ENCODE results near the gene PAX9. TPM values are rescaled to one million over a fixed set of nuclear protein-coding genes. Genes with fewer than 3 reads are reported as not detected.

The PAX9 gene
- total and polyA plus RNA-seq, 9 of the 15 experiments (the other 6 are each of a cell fraction or from before 2014, with no cell fraction given) = 0.87 to 2.4 (median 1.3) TPM

DNA sequence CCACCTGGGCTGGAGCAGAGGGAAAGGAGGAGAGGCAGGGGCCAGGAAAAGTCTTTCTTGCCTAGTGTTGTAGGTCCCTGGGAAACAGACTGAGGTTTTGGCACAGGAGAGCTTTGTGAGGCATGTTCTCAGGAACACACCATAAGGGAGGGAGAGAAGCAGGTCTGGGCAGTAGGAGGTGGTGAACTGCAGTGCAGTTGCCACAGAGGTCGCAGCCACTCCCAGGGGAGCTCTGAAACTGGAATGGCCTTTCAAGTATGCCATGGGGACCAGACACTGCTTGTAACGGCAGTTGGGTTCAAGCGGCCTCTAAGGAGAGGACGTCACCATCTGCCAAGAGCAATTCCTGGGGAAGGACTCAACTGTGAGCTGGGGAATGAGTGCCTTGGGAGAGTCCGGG, 43.8 kb upstream of the PAX9 start:
- Histone ChIP-seq H3K27ac (ENCODE audit: extremely low read depth, low read depth, low read length) (no peak overlapping the region), H3K9me3 (replicated peaks; ENCODE audit: control insufficient read depth, insufficient read depth, low read depth, low read length) (no peaks in the 10 kb centered on the region), H3K36me3 (ENCODE audit: control insufficient read depth, insufficient read depth, low read length) (no peaks in the 10 kb centered on the region), H4K20me1 (replicated peaks; ENCODE audit: control insufficient read depth, insufficient read depth, low read length) (no peaks in the 10 kb centered on the region), H3K4me1 (replicated peaks in 1 of 2; ENCODE audit: control insufficient read depth in 2 of 2, insufficient read depth in 2 of 2, low read length in 2 of 2) (no peaks in the 10 kb centered on the region), H3K79me2 (ENCODE audit: control insufficient read depth, insufficient read depth, low read length) (no peaks in the 10 kb centered on the region), H3K27me3 (ENCODE audit: control insufficient read depth in 2 of 2, insufficient read depth in 2 of 2, low read length in 2 of 2) (no peaks in the 10 kb centered on the region), H3K9ac (ENCODE audit: insufficient read depth in 1 of 2, low read depth in 2 of 2, low read length in 2 of 2) (no peak overlapping the region), H3K4me2 (ENCODE audit: insufficient read depth, low read length) (no peak overlapping the region), H3K9me1 (ENCODE audit: control insufficient read depth, insufficient read depth, low read length) (no peaks in the 10 kb centered on the region), H3K4me3 (no peak overlapping the region), H2AFZ (ENCODE audit: low read depth, low read length) (no peak overlapping the region)
- in situ Hi-C loops (cut with MboI) (no loop called here), intact Hi-C loops (cut with micrococcal nuclease) (no loop called here)
- no peak for FAIRE-seq
- ATAC-seq = no peak; the same call in 2 of the 3 replicates
- CTCF ChIA-PET (ENCODE audit: low intra/inter-chr PET ratio) = no interaction called here
- TF ChIP-seq NONO (IDR thresholded peaks at IDR 0.05; ENCODE audit: low read depth in 2 of 2, low read length in 1 of 2) = no peak
- 6% methylated on average over 5 of the region's 5 CpGs for WGBS (ENCODE audit: insufficient coverage, low coverage, missing lambda C conversion rate)
- DNase-seq (ENCODE audit: extremely low read depth in 1 of 4, low spot score in 3 of 4) = no peak
- POLR2A ChIA-PET = interaction anchor here (0.6 to 1.2 kb wide), 2 partner anchors 14 to 22 kb away, joined by 3 read pairs; no protein-coding TSS in a partner anchor
- no TSS peak for BruUV-seq (replicated peaks)

DNA sequence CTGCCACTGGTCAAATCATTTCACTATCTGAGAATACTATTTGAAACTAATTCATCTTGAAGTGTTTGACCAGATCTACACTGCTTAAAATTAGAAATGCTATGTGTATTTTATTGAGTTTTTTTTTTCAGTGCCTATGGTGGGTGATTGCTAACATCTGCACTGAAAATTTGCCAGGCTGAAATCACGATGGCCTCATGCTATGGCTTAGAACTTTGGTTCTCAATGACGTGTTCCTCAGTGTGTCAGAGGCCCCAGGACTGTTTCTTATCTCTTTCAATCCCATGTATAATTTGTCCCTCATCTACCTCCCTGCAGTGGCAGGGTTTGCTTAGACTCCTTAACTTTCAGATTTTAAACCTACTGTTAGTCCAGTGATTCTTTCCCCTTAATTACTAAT, 43.0 kb upstream of the PAX9 start:
- ChIA-PET CTCF (ENCODE audit: low intra/inter-chr PET ratio) (no interaction called here), POLR2A (interaction anchor here (1.2 kb wide), 1 partner anchor 13 kb away, joined by 3 read pairs; no protein-coding TSS in a partner anchor)
- H2AFZ ChIP-seq (ENCODE audit: low read depth, low read length) = no peak overlapping the region
- TF ChIP-seq MEIS2 (IDR thresholded peaks at IDR 0.05; ENCODE audit: partially characterized antibody) (no peak), NFE2L1 (tag; IDR thresholded peaks at IDR 0.05; ENCODE audit: borderline replicate concordance, low read depth) (no peak), PTBP1 (IDR thresholded peaks at IDR 0.05; ENCODE audit: low read depth, low read length) (no peak), FOS (IDR thresholded peaks at IDR 0.05; ENCODE audit: extremely low read depth, insufficient read length) (no peak), TOE1 (IDR thresholded peaks at IDR 0.05; ENCODE audit: borderline replicate concordance) (no peak), TOE1 (CRISPR knock-in tag; IDR thresholded peaks at IDR 0.05; ENCODE audit: borderline replicate concordance, low read depth) (no peak), NBN (IDR thresholded peaks at IDR 0.05; ENCODE audit: low read depth) (no peak), MED1 (CRISPR knock-in tag; IDR thresholded peaks at IDR 0.05; ENCODE audit: borderline replicate concordance) (no peak), ADNP (tag; IDR thresholded peaks at IDR 0.05) (no peak)
- TF ChIP-seq, protein P1, sequence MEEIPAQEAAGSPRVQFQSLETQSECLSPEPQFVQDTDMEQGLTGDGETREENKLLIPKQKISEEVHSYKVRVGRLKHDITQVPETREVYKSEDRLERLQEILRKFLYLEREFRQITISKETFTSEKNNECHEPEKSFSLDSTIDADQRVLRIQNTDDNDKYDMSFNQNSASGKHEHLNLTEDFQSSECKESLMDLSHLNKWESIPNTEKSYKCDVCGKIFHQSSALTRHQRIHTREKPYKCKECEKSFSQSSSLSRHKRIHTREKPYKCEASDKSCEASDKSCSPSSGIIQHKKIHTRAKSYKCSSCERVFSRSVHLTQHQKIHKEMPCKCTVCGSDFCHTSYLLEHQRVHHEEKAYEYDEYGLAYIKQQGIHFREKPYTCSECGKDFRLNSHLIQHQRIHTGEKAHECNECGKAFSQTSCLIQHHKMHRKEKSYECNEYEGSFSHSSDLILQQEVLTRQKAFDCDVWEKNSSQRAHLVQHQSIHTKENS (CRISPR knock-in tag; IDR thresholded peaks at IDR 0.05) = no peak
- TF ChIP-seq, protein P2, sequence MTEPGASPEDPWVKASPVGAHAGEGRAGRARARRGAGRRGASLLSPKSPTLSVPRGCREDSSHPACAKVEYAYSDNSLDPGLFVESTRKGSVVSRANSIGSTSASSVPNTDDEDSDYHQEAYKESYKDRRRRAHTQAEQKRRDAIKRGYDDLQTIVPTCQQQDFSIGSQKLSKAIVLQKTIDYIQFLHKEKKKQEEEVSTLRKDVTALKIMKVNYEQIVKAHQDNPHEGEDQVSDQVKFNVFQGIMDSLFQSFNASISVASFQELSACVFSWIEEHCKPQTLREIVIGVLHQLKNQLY (CRISPR knock-in tag; conservative IDR thresholded peaks at IDR 0.05) = no peak

More for the DNA sequence above, 43.0 kb upstream of the PAX9 start:
- DNase-seq (ENCODE audit: extremely low read depth in 1 of 4, low spot score in 3 of 4) = no peak
- H3K27ac ChIP-seq (ENCODE audit: extremely low read depth, low read depth, low read length) = no peak overlapping the region
- no peak overlapping the region for H3K9ac ChIP-seq (ENCODE audit: insufficient read depth in 1 of 2, low read depth in 2 of 2, low read length in 2 of 2)
- no peaks in the 10 kb centered on the region for H3K27me3 ChIP-seq (ENCODE audit: control insufficient read depth in 2 of 2, insufficient read depth in 2 of 2, low read length in 2 of 2)
- H3K9me3 ChIP-seq (replicated peaks; ENCODE audit: control insufficient read depth, insufficient read depth, low read depth, low read length) = no peaks in the 10 kb centered on the region
- no peaks in the 10 kb centered on the region for H4K20me1 ChIP-seq (replicated peaks; ENCODE audit: control insufficient read depth, insufficient read depth, low read length)
- no peaks in the 10 kb centered on the region for H3K4me1 ChIP-seq (replicated peaks in 1 of 2; ENCODE audit: control insufficient read depth in 2 of 2, insufficient read depth in 2 of 2, low read length in 2 of 2)
- in situ Hi-C loops (cut with MboI) = no loop called here
- FAIRE-seq = no peak
- no TSS peak for BruUV-seq (replicated peaks)
- 0% methylated on average over 2 of the region's 2 CpGs for WGBS (ENCODE audit: insufficient coverage, low coverage, missing lambda C conversion rate)
- no peaks in the 10 kb centered on the region for H3K9me1 ChIP-seq (ENCODE audit: control insufficient read depth, insufficient read depth, low read length)
- no peak for ATAC-seq
- H3K36me3 ChIP-seq (ENCODE audit: control insufficient read depth, insufficient read depth, low read length) = no peaks in the 10 kb centered on the region
- no peaks in the 10 kb centered on the region for H3K79me2 ChIP-seq (ENCODE audit: control insufficient read depth, insufficient read depth, low read length)
- no peak overlapping the region for H3K4me2 ChIP-seq (ENCODE audit: insufficient read depth, low read length)
- H3K4me3 ChIP-seq = no peak overlapping the region
- intact Hi-C loops (cut with micrococcal nuclease) = no loop called here

Data from K562 (cell line).